HG02840 (cell line): Measurements from ENCODE around the gene TBX1.
"Not testable (repeated sequence)": the region's sequence is repeated elsewhere in the genome, so short reads cannot be mapped to it uniquely, and the experiment has no call there.

Source experiments
- ATAC-seq: cut with Tn5 transposase; IDR thresholded peaks from one replicate; pipeline ENCODE4 v1.9.1; 2021; ENCODE audit warnings: mild to moderate bottlenecking, moderate library complexity, moderate number of reproducible peaks; ENCODE audit not compliant: unreplicated experiment, low FRiP score

The TBX1 gene

GRCh38 chr22:19722982-19723231 is 37.7 kb upstream of the TBX1 start:
- no peak for ATAC-seq

DNA sequence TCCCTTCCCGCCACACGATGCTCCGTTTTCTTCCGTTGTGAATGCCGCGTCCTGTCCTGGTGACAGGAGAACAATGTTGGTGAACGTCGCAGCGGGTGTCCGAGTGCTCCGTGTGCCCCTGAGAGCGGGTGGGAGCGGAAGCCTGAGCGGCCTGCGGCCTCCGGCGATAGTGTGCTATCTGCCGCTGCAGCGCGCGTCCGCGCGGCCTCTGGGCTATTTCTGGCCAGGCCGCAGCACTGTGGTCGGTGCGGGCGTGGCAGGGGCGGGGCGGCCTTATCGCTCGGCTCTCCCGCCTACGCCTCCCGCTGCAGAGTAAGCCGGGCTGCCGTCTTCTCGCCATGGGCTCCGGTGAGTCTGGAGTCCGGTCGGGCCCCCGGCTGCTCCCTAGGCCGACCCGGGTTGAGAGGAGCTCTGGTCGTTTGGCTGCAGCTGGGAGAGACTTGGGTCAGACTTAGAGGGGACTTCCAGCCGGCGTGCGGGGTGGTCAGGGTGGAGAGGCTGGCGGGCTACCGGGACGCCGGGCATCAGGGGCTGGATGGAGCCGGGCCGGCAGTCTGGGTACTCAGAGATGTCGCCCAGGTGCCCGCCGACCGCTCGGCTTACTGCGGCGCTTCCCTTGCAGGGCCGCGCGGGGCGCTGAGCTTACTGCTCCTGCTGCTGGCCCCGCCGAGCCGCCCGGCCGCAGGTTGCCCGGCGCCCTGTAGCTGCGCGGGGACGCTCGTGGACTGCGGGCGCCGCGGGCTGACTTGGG is 37.2 kb upstream of the TBX1 start, which contains the start of gene GP1BB:
Gene GP1BB (plus strand): TSS at position 308 of the 751 bp plus-strand sequence. CDS start 31 bp downstream, at position 339.
- no peak for ATAC-seq

DNA sequence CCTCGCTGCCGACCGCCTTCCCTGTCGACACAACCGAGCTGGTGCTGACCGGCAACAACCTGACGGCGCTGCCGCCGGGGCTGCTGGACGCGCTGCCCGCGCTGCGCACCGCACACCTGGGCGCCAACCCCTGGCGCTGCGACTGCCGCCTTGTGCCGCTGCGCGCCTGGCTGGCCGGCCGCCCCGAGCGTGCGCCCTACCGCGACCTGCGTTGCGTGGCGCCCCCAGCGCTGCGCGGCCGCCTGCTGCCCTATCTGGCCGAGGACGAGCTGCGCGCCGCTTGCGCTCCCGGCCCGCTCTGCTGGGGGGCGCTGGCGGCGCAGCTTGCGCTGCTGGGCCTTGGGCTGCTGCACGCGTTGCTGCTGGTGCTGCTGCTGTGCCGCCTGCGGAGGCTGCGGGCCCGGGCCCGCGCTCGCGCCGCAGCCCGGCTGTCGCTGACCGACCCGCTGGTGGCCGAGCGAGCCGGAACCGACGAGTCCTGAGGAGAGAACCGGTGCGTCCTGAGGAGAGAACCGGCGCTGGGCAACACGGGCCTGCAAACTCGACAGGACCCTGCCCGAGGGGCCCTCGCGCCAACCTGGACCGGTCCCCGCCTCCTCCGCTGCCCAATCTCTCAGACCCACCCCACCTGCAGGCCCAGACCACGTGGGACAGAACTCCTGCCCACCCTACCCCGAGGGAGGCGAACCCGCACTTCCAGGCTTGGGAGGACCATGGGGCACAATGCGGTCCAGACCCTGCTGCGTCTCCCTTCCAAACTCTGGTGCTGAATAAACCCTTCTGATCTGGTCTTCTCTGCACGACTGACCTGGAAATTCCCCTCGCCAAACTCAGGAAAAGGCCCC is 36.4 kb upstream of the TBX1 start:
- no peak for ATAC-seq

DNA sequence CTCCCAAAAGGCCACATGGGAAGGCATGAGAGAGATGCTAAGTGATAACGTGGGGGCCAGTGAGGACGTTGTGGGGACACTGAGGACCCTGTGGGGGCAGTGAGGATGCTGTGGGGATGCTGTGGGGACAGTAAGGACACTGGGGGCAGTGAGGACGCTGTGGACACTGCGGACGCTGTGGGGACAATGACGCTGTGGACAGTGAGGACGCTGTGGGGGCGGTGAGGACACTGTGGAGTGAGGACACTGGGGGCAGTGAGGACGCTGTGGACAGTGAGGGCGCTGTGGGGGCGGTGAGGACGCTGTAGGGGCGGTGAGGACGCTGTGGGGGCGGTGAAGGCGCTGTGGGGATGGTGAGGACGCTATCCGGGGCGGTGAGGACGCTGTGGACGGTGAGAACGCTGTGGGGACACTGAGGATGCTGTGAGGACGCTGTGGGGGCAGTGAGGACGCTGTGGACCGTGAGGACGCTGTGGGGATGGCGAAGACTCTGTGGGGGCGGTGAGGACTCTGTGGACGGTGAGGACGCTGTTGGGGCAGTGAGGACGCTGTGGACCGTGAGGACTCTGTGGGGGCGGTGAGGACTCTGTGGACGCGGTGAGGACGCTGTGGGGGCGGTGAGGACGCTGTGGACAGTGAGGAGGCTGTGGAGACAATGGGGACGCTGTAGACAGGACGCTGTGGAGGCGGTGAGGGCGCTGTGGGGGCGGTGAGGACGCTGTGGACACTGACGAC is 35.5 kb upstream of the TBX1 start:
- no peak for ATAC-seq

- ATAC-seq = not testable (repeated sequence)
These were observed 34.4 kb upstream of the TBX1 start for GRCh38 chr22:19726064-19726788.

DNA sequence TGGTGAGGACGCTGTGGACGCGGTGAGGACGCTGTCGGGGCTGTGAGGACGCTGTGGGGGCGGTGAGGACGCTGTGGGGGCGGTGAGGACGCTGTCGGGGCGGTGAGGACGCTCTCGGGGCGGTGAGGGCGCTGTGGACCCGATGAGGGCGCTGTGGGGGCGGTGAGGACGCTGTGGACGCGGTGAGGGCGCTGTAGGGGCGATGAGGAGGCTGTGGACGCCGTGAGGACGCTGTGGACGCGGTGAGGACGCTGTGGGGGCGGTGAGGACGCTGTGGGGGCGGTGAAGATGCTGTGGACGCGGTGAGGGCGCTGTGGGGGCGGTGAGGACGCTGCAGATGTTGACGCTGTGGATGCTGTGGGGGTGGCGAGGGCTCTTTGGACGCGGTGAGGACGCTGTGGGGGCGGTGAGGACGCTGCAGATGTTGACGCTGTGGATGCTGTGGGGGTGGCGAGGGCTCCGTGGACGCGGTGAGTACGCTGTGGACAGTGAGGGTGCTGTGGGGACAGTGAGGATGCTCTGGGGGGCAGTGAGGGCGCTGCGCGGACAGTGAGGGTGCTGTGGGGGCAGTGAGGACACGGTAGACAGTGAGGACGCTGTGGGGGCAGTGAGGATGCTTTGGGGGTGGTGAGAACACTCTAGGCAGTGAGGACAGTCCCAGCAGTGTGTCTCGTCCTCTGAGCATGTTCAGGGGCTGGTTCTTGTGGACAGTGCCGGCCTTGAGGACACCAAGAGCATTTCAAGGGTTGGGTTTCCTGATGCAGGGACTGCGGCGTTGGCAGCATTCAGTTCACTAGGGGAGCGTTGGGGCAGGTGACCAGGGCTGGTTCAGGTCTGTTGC is 33.0 kb upstream of the TBX1 start:
- no peak for ATAC-seq

DNA sequence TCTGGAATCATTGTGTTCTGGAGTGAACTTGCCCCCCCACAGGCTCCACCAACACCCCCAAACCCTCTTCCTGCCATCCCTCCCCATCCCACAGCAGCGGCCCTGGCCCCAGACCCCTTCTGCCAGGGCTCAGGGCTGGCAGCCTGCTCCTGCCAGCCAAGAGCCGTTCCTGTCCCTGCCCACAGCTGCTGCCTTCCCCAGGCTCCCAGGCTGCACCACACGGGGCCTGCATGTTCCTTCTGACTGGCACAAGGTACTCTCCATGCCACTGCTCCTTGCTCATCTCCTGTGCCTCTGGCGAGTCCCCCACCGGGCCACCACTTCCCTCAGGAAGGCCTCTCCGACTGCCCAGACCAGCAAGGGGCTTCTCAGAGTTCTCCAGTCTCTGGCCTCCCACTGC is 32.3 kb upstream of the TBX1 start:
- no peak for ATAC-seq

- no peak for ATAC-seq
These were observed 31.7 kb upstream of the TBX1 start for GRCh38 chr22:19728836-19729235.

DNA sequence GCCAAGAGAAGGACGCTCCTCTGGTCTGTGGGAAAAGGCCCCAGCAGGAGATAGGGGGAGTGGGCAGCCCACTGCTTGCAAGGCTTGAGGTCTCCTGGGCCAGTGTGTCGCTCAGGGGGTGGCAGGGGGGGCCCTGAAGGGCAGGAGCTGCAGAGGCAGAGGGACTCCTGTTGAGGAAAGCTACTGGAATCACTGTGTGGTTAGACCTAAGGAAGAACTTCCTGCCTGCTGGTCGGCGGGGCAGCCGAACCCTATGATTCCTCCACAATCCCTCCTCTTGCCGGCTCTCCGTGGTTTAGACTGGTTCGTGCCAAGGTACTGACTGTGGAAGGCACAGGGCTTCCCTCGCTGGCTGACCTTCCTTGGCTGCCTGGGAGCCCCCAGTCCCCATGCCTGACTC is 31.1 kb upstream of the TBX1 start:
- no peak for ATAC-seq

DNA sequence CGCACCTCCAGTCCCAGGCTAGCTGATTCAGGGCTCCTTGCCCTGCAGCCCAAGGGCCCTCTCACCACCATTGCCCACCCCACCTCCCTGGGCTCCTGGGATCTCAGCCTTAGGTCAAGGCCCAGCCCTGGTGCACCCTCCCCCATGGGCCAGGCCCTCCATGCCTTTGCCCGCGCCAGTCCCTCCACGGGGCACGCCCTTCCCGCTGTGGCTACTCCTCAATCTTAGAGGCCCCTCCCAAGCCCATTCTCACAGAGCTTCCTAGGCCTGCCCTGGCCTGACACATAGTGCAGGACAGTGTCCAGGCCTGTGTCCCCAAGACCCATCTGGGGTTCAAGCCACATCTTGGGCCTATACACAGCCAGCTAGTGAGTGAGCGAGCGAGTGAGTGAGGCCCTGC is 30.4 kb upstream of the TBX1 start:
- no peak for ATAC-seq

- no peak for ATAC-seq
These were observed 29.8 kb upstream of the TBX1 start for GRCh38 chr22:19730655-19731360.

DNA sequence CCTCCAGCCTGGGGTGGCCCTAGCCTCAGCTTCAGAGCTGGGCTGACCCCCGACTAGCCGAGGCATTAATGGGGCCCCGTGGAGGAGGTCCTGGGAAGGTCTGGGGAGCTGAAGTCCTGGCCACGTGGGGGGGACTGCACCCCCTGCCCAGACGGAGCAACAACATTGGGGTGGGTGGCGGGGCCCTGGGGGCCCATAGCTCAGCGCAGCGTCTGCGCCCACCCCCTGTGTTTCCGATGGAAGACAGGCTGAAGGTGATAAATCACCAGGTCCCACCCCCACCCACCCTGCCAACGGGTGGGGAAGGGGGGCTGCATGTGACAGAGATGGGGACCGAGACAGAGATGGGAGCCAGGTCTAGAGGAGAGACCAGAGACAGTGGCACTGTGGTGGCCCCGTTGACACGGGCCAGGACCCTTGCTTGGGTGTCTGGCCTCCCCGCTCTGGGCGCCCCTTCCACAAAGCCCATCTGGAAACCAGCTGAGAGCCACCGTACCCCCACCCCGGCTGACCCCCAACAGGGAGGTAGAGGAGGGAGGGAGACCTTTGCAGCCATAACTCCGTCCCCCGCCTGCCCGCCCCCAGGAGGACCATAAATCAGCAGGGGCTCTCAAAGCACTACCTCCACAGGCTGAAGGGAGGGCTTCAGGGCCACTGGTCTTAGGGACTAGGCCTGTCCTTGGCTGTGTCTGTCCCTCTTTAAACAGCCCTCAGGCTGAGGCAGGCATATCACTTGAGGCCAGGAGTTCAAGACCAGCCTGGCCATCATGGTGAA is 29.0 kb upstream of the TBX1 start:
- ATAC-seq = no peak

DNA sequence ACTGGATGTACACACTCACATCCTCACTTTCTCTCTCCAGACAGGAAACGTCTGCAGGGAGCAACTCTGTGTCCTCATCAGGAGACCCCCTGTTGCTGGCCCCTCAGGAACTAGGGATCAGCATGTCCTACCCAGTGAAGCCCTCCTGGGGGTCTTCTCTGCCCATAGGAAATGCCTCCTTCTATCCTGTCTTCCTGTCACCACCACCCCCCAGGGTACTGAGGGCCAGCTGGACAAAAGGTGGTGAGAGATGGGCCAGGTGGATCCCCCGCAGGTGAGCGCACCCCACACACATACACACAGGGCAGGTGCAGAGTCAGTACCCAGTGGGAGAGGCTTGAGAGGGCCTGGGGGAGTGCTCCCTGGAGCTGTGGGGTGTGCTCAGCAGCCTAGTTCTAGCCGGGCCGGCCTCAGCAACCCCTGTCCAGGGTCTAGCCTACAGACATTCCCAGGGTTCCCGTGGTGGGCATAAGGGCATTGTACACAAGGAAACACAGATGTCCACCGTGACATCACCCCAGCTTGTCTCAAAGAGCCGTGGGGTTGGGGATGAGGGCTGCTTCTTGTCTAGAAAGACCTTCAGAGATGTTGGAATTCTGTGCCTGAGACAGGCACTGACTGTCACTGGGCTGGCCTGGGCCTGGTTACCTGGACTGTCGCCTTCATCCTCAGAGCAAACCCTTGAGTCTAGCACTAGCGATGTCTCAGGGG is 28.0 kb upstream of the TBX1 start:
- no peak for ATAC-seq

DNA sequence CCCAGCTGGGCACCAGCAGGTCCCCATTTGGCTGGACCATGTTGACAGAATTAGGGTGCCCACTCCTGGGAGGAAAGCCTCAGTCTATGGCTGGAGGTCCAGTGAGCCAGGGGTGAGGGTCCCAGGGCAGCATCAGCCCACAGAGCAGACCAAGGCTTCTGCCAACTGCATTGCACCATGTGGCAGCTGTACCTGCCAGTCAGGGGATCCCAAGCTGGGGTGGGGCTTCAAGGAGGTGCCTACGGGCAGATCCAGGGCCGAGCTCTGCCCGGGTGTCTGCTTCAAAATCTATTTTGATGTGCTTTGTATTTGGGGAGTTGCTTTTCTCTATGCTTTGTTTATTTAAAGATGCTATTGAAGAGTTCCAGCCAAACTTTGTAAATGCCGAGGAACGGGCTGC is 26.8 kb upstream of the TBX1 start:
- no peak for ATAC-seq

- no peak for ATAC-seq
These were observed 26.4 kb upstream of the TBX1 start for GRCh38 chr22:19734163-19734562.

DNA sequence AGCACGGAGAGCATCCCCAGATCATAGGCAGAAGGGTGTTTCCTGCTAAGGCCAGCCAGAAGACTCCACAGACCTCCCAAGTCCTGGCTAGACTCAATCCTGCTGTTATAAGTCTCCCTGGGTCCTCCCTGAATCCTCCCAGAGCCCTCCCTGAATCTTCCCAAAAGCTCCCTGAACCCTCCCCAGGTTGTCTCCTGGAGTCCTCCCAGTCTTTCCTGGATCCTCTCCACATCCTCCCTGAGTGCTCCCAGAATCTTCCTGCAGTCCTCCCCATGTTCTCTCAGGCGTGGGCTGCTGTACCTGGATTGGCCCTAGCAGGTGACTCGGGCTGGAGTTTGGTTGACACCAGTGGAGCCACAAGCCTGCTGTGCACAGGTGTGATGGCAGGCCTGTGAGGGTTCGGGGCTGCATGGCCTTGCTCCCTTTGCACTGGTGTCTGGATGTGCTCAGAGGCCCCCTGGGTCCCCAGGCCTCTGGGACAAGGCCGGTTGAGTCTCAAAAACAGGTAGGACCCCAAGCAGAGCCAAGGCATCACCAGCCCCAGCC is 25.7 kb upstream of the TBX1 start:
- ATAC-seq = no peak

DNA sequence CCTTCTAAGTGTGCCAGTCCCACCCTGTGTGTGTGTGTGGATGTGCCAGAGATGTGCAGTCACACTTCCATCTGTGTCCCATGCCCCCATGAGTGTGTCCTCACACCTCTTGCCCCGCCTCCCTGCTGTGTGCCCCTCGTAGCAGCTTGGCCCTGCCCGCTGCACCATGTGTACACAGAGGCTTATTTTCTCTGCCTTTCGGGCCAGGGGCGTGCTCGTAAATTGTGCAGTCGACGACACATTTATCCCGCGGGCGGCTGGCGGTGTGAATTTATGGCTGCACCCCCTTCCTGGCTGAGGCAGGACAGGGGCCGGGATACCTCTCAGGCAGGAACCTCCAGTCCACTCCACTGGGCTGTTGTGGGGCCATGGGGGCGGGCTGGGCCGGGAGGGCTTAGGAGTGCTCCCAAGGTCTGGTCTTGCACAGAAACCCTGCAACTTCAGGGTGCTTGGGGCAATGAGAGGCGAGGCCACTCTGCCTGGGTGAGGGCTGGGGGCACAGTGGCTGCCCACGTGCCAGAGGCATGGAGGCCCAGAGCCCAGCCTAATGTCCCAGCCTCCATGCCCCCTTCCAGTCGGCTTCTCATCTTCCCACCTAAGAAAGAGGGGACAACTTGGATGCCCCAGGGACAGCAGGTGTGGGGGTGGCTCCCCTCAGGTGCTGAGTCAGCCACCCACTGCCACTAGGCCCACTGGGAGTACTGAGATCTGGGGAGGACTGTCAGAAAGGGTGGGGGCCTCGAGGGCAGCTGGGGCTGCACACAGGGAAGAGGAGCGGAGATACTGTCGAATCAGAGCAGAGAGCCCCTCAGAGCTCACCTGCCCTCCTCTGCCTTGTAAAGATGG is 24.7 kb upstream of the TBX1 start:
- ATAC-seq = no peak
